ENCODE measurements around the gene MRTFB. TPM values are rescaled to one million over a fixed set of nuclear protein-coding genes. Genes with fewer than 3 reads are reported as not detected.

The MRTFB gene
- total and polyA plus RNA-seq, 12 donors: 5.5 to 77.7 (median 44.3) TPM

DNA sequence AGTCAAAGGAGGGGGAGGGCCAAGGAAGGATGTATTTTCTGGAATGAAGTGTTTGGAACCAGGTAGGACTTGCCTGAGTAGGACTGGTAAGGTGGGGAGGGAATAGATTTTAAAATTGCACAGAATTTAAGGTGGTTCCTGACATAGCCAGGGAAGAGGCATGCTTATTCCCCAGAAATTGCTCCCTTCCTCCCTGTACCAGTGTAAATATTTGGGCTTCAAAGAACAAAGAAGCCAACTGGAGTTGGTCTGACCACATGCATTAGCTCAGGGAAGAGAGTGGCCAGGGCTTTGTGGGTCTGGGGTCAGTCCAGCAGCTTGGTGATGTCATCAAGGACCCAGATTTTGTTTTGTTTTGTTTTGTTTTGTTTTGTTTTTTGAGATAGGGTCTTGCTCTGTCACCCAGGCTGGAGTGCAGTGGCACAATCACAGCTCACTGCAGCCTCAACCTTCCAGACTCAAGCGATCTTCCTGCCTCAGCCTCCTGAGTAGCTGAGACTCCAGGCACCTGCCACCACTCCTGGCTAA is 9.3 kb upstream of the MRTFB start:
- no peak overlapping the region for H3K27ac ChIP-seq
- intact Hi-C loops (cut with DNase I): loop anchor here in 1 of 2 donors (10.0 kb wide), 1 partner anchor 117 kb away; no protein-coding TSS in a partner anchor
- H3K36me3 ChIP-seq (replicated peaks in 1 of 2): no peaks in the 10 kb centered on the region
- H3K27me3 ChIP-seq: no peaks in the 10 kb centered on the region
- 97 to 100% (median 100%) methylated on average over 1 of the region's 1 CpG for WGBS, 4 donors
- TF ChIP-seq CTCF (IDR thresholded peaks at IDR 0.05) (no peak), POLR2A (IDR thresholded peaks at IDR 0.05) (no peak)
- no peaks in the 10 kb centered on the region for H3K4me1 ChIP-seq (replicated peaks in 1 of 2)
- H3K9me3 ChIP-seq (replicated peaks in 1 of 3): no peaks in the 10 kb centered on the region
- DNase-seq: no peak
- no peak overlapping the region for H3K4me3 ChIP-seq

GRCh38 chr16:14062261-14062660 is 8.9 kb upstream of the MRTFB start:
- H3K4me1 ChIP-seq (replicated peaks in 1 of 2): no peaks in the 10 kb centered on the region
- DNase-seq: no peak
- 88 to 99% (median 93%) methylated on average over 7 of the region's 7 CpGs for WGBS, 4 donors
- TF ChIP-seq POLR2A (IDR thresholded peaks at IDR 0.05): no peak
- no peak for TF ChIP-seq CTCF (IDR thresholded peaks at IDR 0.05)
- H3K36me3 ChIP-seq (replicated peaks in 1 of 2): no peaks in the 10 kb centered on the region
- H3K4me3 ChIP-seq: no peak overlapping the region
- no peak overlapping the region for H3K27ac ChIP-seq
- H3K9me3 ChIP-seq (replicated peaks in 1 of 3): no peaks in the 10 kb centered on the region
- intact Hi-C loops (cut with DNase I): loop anchor here in 1 of 2 donors (10.0 kb wide), 1 partner anchor 117 kb away; no protein-coding TSS in a partner anchor
- H3K27me3 ChIP-seq: no peaks in the 10 kb centered on the region

- no peak overlapping the region for H3K4me3 ChIP-seq
- no peak for TF ChIP-seq CTCF (IDR thresholded peaks at IDR 0.05)
- no peak for TF ChIP-seq POLR2A (IDR thresholded peaks at IDR 0.05)
- DNase-seq: no peak
- intact Hi-C loops (cut with DNase I): loop anchor here in 1 of 2 donors (10.0 kb wide), 1 partner anchor 119 kb away; no protein-coding TSS in a partner anchor
- no peaks in the 10 kb centered on the region for H3K9me3 ChIP-seq (replicated peaks in 1 of 3)
- H3K4me1 ChIP-seq (replicated peaks in 1 of 2): no peaks in the 10 kb centered on the region
- no peak overlapping the region for H3K27ac ChIP-seq
- 91 to 97% (median 95%) methylated on average over 6 of the region's 6 CpGs for WGBS, 4 donors
- H3K27me3 ChIP-seq: no peaks in the 10 kb centered on the region
- H3K36me3 ChIP-seq (replicated peaks in 1 of 2): no peaks in the 10 kb centered on the region
Observed at GRCh38 chr16:14063618-14064581, 7.2 kb upstream of the MRTFB start.

GRCh38 chr16:14069818-14070217 is 1.3 kb upstream of the MRTFB start:
- Histone ChIP-seq H3K36me3 (replicated peaks in 1 of 2) (no peaks in the 10 kb centered on the region), H3K27ac (no peak overlapping the region), H3K4me1 (replicated peaks in 1 of 2) (peaks cover 7 to 23% of the 10 kb centered on the region in 2 donors), H3K9me3 (replicated peaks in 1 of 3) (no peaks in the 10 kb centered on the region), H3K27me3 (no peaks in the 10 kb centered on the region), H3K4me3 (no peak overlapping the region)
- 85 to 98% (median 94%) methylated on average over 3 to 4 of the region's 4 CpGs for WGBS, 4 donors
- intact Hi-C loops (cut with DNase I): loop anchor here in 1 of 2 donors (10.0 kb wide), 1 partner anchor 125 kb away; no protein-coding TSS in a partner anchor
- DNase-seq: no peak
- no peak for TF ChIP-seq POLR2A (IDR thresholded peaks at IDR 0.05)
- no peak for TF ChIP-seq CTCF (IDR thresholded peaks at IDR 0.05)
